Caco-2 (cell line): Measurements from ENCODE around the gene RPEL1. TPM values are rescaled to one million over a fixed set of nuclear protein-coding genes. Genes with fewer than 3 reads are reported as not detected.
A peak's percentile ranks its signal among the peaks of the same experiment; 100 is the strongest.

Experiments used
- BruUV-seq: library from RNA; stranded (reverse); fragments of 400-500 nt; replicated peaks from 2 replicates; lab custom pipeline; 2021; lab: Mats Ljungman, UMichigan
- CTCF ChIA-PET: fragments of 300-600 bp; sonication (Branson Sonifier 250); formaldehyde crosslinking; loops from one replicate; lab custom pipeline; 2022; ENCODE audit warnings: antibody characterized with exemption; lab: Charles Lee
- POLR2A ChIA-PET: fragments of 300-600 bp; sonication (Branson Sonifier 250); formaldehyde crosslinking; loops from one replicate; lab custom pipeline; 2022; ENCODE audit warnings: antibody characterized with exemption; lab: Charles Lee
- DNase-seq, 2 experiments: peaks; one replicate each; pipeline versions ENCODE4 v3.0.0 to v3.0.0-alpha.2; 2020 to 2022
- H3K27me3 ChIP-seq: replicated peaks from 2 replicates; pipeline ENCODE4 v1.6.0; 2011; ENCODE audit warnings: low read length; ENCODE audit not compliant: control insufficient read depth, insufficient read depth
- H3K36me3 ChIP-seq: 2 replicates; pipeline ENCODE4 v1.5.1; 2011; ENCODE audit warnings: low read length; ENCODE audit not compliant: control insufficient read depth, insufficient read depth
- H3K4me1 ChIP-seq: fragments of 250-450 bp; sonication (Bioruptor Pico); 2 replicates; pipeline ENCODE4 v1.5.1; 2020; ENCODE audit warnings: mild to moderate bottlenecking
- H3K4me3 ChIP-seq: 2 replicates; pipeline ENCODE4 v1.5.1; 2011; ENCODE audit warnings: low read depth, mild to moderate bottlenecking, control low read depth, low read length
- H3K9me3 ChIP-seq: fragments of 250-450 bp; sonication (Bioruptor Pico); 2 replicates; pipeline ENCODE4 v1.5.1; 2020; ENCODE audit warnings: mild to moderate bottlenecking, moderate library complexity
- H3K27ac Mint-ChIP-seq: one replicate; pipeline ENCODE4 v1.8.0; 2022; ENCODE audit warnings: mixed read lengths; ENCODE audit not compliant: unreplicated experiment
- H3K27me3 Mint-ChIP-seq: one replicate; pipeline ENCODE4 v1.8.0; 2022; ENCODE audit warnings: mixed read lengths; ENCODE audit not compliant: insufficient read depth, unreplicated experiment
- H3K36me3 Mint-ChIP-seq: one replicate; pipeline ENCODE4 v1.8.0; 2022; ENCODE audit warnings: mild to moderate bottlenecking, mixed read lengths; ENCODE audit not compliant: insufficient read depth, unreplicated experiment
- H3K4me1 Mint-ChIP-seq: one replicate; pipeline ENCODE4 v1.8.0; 2022; ENCODE audit warnings: low read depth, mixed read lengths; ENCODE audit not compliant: unreplicated experiment
- H3K4me3 Mint-ChIP-seq: one replicate; pipeline ENCODE4 v1.8.0; 2022; ENCODE audit warnings: mild to moderate bottlenecking, moderate library complexity, mixed read lengths; ENCODE audit not compliant: unreplicated experiment
- H3K9me3 Mint-ChIP-seq: one replicate; pipeline ENCODE4 v1.8.0; 2022; ENCODE audit warnings: mixed read lengths; ENCODE audit not compliant: unreplicated experiment
- CTCF ChIP-seq, 2 experiments: fragments of 200-600 bp in 1 of 2; IDR thresholded peaks; 1 replicate in 1 of 2; 2 replicates in 1 of 2; pipeline versions ENCODE4 v1.5.1 to v1.8.0; 2011 to 2022; ENCODE audit warnings: antibody characterized with exemption in 1 of 2, control low read depth in 1 of 2, inconsistent platforms in 1 of 2, low read depth in 1 of 2, low read length in 1 of 2, mild to moderate bottlenecking in 1 of 2, moderate library complexity in 1 of 2; ENCODE audit not compliant: insufficient read depth in 1 of 2, severe bottlenecking in 1 of 2, unreplicated experiment in 1 of 2
- intact Hi-C: fragments of 100-400 bp; cut with micrococcal nuclease; formaldehyde crosslinking; loops from one replicate; pipeline ENCODE4 v1.10.0; 2022; ENCODE audit not compliant: unreplicated experiment
- total RNA-seq: library from RNA; stranded (reverse); gene quantifications from 2 replicates; pipeline ENCODE4 v1.2.3, GENCODE V29; 2022

Gene RPEL1
- total RNA-seq, 1 experiment from 2014 or later, result not detected

GRCh38 chr10:103231047-103231551 lies 14.6 kb upstream of the RPEL1 start:
- Mint-ChIP-seq H3K4me3 (peak overlapping the region; percentile 37), H3K9me3 (peaks cover 12% of the 10 kb centered on the region), H3K4me1 (peaks cover 23% of the 10 kb centered on the region), H3K27ac (peak overlapping the region; percentile 72), H3K27me3 (no peaks in the 10 kb centered on the region), H3K36me3 (peaks cover 23% of the 10 kb centered on the region)
- ChIA-PET POLR2A (interaction anchor here (0.6 to 1.5 kb wide), 6 partner anchors 9 to 517 kb away, joined by 4 to 42 read pairs (median 5); partner anchors contain the start of genes ARL3 and NT5C2), CTCF (interaction anchor here (0.6 to 2.1 kb wide), 7 partner anchors 10 to 314 kb away, joined by 3 to 17 read pairs (median 6); partner anchors contain the start of gene NT5C2)
- Histone ChIP-seq H3K9me3 (peaks cover 5% of the 10 kb centered on the region; the same call in 1 of the 2 replicates), H3K27me3 (no peaks in the 10 kb centered on the region), H3K4me1 (peaks cover 55% of the 10 kb centered on the region), H3K4me3 (no peak overlapping the region), H3K36me3 (no peaks in the 10 kb centered on the region)
- no peak for TF ChIP-seq CTCF (IDR thresholded peaks at IDR 0.05; ENCODE audit: insufficient read depth in 1 of 2, low read depth in 1 of 2, low read length in 1 of 2, severe bottlenecking in 1 of 2, unreplicated experiment in 1 of 2)
- BruUV-seq, result no TSS peak
- peak; percentile 81 to 89 for DNase-seq
- intact Hi-C loops, result loop anchor here (1.0 kb wide), 2 partner anchors 8 to 38 kb away; partner anchors contain the start of gene NT5C2

GRCh38 chr10:103232131-103232673 lies 13.5 kb upstream of the RPEL1 start:
- Histone ChIP-seq H3K4me3 (no peak overlapping the region), H3K36me3 (no peaks in the 10 kb centered on the region), H3K9me3 (0 out of 2 replicates have a peak, but pooled peaks cover 3% of the 10 kb centered on the region), H3K4me1 (peaks cover 52% of the 10 kb centered on the region), H3K27me3 (no peaks in the 10 kb centered on the region)
- intact Hi-C loops, result no loop called here
- ChIA-PET CTCF (interaction anchor here (2.1 kb wide), 1 partner anchor 12 kb away, joined by 17 read pairs; no protein-coding TSS in a partner anchor), POLR2A (interaction anchor here (0.7 kb wide), 1 partner anchor 112 kb away, joined by 5 read pairs; no protein-coding TSS in a partner anchor)
- Mint-ChIP-seq H3K36me3 (peaks cover 28% of the 10 kb centered on the region), H3K27me3 (no peaks in the 10 kb centered on the region), H3K9me3 (peaks cover 12% of the 10 kb centered on the region), H3K4me1 (peaks cover 28% of the 10 kb centered on the region), H3K4me3 (no peak overlapping the region), H3K27ac (peak overlapping the region; percentile 72)
- no TSS peak for BruUV-seq
- no peak for DNase-seq
- no peak for TF ChIP-seq CTCF (IDR thresholded peaks at IDR 0.05; ENCODE audit: insufficient read depth in 1 of 2, low read depth in 1 of 2, low read length in 1 of 2, severe bottlenecking in 1 of 2, unreplicated experiment in 1 of 2)

GRCh38 chr10:103232772-103233488 lies 12.8 kb upstream of the RPEL1 start:
- CTCF ChIA-PET, result no interaction called here
- peak in 1 of 2 experiments; percentile 46 for DNase-seq
- H3K4me1 ChIP-seq, result peaks cover 50% of the 10 kb centered on the region

More at GRCh38 chr10:103232772-103233488, 12.8 kb upstream of the RPEL1 start:
- Histone ChIP-seq H3K9me3 (no peaks in the 10 kb centered on the region), H3K4me3 (no peak overlapping the region), H3K36me3 (no peaks in the 10 kb centered on the region), H3K27me3 (no peaks in the 10 kb centered on the region)
- Mint-ChIP-seq H3K36me3 (peaks cover 26% of the 10 kb centered on the region), H3K4me1 (peaks cover 30% of the 10 kb centered on the region), H3K27me3 (no peaks in the 10 kb centered on the region), H3K9me3 (peaks cover 12% of the 10 kb centered on the region), H3K4me3 (no peak overlapping the region), H3K27ac (peak overlapping the region; percentile 72)
- no peak for TF ChIP-seq CTCF (IDR thresholded peaks at IDR 0.05; ENCODE audit: insufficient read depth in 1 of 2, low read depth in 1 of 2, low read length in 1 of 2, severe bottlenecking in 1 of 2, unreplicated experiment in 1 of 2)
- POLR2A ChIA-PET, result no interaction called here
- BruUV-seq, result no TSS peak
- intact Hi-C loops, result no loop called here
